Measurements from ENCODE around the gene C22orf39. TPM values are rescaled to one million over a fixed set of nuclear protein-coding genes. Genes with fewer than 3 reads are reported as not detected.

C22orf39 gene
- total RNA-seq, 1 experiment from 2014 or later, result 19.3 TPM

DNA sequence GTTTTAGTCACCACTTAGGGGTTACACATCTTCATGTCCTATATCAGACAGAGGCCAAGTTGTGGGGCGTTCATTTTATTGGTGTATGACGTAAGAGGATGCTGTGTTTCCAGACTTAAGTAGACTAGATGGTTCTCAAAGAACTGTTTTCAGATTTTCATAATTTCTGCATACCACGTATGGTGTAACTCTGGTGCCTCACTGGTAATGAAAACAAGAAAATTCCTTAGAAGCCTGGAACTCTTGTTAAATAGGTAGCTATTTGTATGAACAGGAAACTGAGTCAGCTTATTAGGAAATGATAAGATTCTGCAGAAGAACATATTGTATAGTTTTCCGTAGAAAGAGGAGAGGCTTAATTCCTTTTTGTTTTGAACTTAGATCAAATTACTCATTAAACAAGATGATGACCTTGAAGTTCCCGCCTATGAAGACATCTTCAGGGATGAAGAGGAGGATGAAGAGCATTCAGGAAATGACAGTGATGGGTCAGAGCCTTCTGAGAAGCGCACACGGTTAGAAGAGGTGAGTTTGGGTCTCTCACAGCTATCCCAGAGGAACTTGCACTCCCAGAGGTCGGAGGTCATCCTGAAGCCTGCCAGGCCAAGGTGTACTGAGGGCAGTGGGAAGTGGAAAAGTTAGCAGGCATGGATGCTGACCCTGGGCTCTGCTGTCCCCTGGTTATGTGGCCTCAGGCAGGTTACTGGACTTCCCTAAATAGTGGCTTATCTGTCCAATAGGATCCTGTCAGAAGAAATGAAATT lies 36.2 kb upstream of the C22orf39 start:
- no peak overlapping the region for H2AFZ ChIP-seq (ENCODE audit: low read length)
- H3K56ac ChIP-seq (ENCODE audit: insufficient read length, low read depth, low read length), result no peak overlapping the region
- Mint-ChIP-seq H3K9me3 (no peaks in the 10 kb centered on the region), H3K27ac (no peak overlapping the region), H3K4me3 (no peak overlapping the region), H3K27me3 (ENCODE audit: low read depth) (no peaks in the 10 kb centered on the region; the same call in 1 of the 2 replicates), H3K36me3 (ENCODE audit: insufficient read depth in 1 of 3, low read depth in 3 of 3) (peaks cover 28 to 56% (median 52%) of the 10 kb centered on the region in 3 experiments), H3K4me1 (peaks cover 8 to 10% of the 10 kb centered on the region in 2 experiments)
- H2BK15ac ChIP-seq (ENCODE audit: low read depth, low read length), result no peak overlapping the region
- H3K23me2 ChIP-seq (ENCODE audit: insufficient read length, low read depth, low read length, poor library complexity, severe bottlenecking), result peaks cover 7% of the 10 kb centered on the region
- no peak overlapping the region for H3K23ac ChIP-seq (ENCODE audit: insufficient read length, low read depth, low read length)
- H3K79me1 ChIP-seq (ENCODE audit: insufficient read depth, low read depth, low read length, poor library complexity, severe bottlenecking), result no peaks in the 10 kb centered on the region
- no peak overlapping the region for H3T11ph ChIP-seq (ENCODE audit: low read length)
- H3K14ac ChIP-seq (ENCODE audit: insufficient read depth, low read length), result no peak overlapping the region
- H2BK12ac ChIP-seq (ENCODE audit: insufficient read length, low read depth, low read length), result no peak overlapping the region
- no peaks in the 10 kb centered on the region for H4K20me1 ChIP-seq (ENCODE audit: control insufficient read depth, insufficient read depth, insufficient read length)
- H3K27me3 ChIP-seq (ENCODE audit: insufficient read depth, low read length), result no peaks in the 10 kb centered on the region
- H2BK120ac ChIP-seq (ENCODE audit: low read depth, low read length, poor library complexity, severe bottlenecking), result no peak overlapping the region
- no peak overlapping the region for H4K8ac ChIP-seq (replicated peaks; ENCODE audit: insufficient read length, low read depth, low read length)
- no peak overlapping the region for H2AK5ac ChIP-seq (ENCODE audit: insufficient read length, low read length)
- no peak overlapping the region for H3K18ac ChIP-seq (ENCODE audit: insufficient read length, low read depth, low read length)
- H2BK20ac ChIP-seq (ENCODE audit: low read depth, low read length, poor library complexity, severe bottlenecking), result no peak overlapping the region
- no peak overlapping the region for H3K4ac ChIP-seq (ENCODE audit: low read depth, low read length)
- no peak overlapping the region for H3K9ac ChIP-seq (ENCODE audit: extremely low read depth, insufficient read length, low read length)
- peaks cover 3% of the 10 kb centered on the region; the same call in 1 of the 2 replicates for H3K4me1 ChIP-seq (ENCODE audit: insufficient read depth, low read length)
- no CpG with 5 or more reads among the region's 8 CpGs for WGBS (ENCODE audit: extremely low coverage, insufficient read length, low lambda C conversion rate)
- no peak for DNase-seq
- no peak overlapping the region for H4K5ac ChIP-seq (ENCODE audit: insufficient read length, low read depth, low read length)
- TF ChIP-seq, protein P1, sequence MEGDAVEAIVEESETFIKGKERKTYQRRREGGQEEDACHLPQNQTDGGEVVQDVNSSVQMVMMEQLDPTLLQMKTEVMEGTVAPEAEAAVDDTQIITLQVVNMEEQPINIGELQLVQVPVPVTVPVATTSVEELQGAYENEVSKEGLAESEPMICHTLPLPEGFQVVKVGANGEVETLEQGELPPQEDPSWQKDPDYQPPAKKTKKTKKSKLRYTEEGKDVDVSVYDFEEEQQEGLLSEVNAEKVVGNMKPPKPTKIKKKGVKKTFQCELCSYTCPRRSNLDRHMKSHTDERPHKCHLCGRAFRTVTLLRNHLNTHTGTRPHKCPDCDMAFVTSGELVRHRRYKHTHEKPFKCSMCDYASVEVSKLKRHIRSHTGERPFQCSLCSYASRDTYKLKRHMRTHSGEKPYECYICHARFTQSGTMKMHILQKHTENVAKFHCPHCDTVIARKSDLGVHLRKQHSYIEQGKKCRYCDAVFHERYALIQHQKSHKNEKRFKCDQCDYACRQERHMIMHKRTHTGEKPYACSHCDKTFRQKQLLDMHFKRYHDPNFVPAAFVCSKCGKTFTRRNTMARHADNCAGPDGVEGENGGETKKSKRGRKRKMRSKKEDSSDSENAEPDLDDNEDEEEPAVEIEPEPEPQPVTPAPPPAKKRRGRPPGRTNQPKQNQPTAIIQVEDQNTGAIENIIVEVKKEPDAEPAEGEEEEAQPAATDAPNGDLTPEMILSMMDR (conservative IDR thresholded peaks at IDR 0.05), result no peak
- H3K79me2 ChIP-seq (ENCODE audit: insufficient read depth, low read length), result peaks cover 4% of the 10 kb centered on the region; the same call in 1 of the 2 replicates
- H4K91ac ChIP-seq (ENCODE audit: insufficient read length, low read depth, low read length), result no peak overlapping the region
- no peak overlapping the region for H3K27ac ChIP-seq (ENCODE audit: insufficient read length, low read depth, low read length)
- no peak overlapping the region for H3K4me2 ChIP-seq (ENCODE audit: insufficient read depth, insufficient read length, low read length)
- H2BK5ac ChIP-seq (ENCODE audit: insufficient read length, low read length), result no peak overlapping the region
- H3K9me3 ChIP-seq (ENCODE audit: control insufficient read depth, low read depth, low read length), result no peaks in the 10 kb centered on the region

Data from H9 (cell line).